Activated CD4-positive, alpha-beta T cell treated with anti-CD3 and anti-CD28 coated beads, Interleukin-2, amount 50 U/mL, for 24 hours (primary cell): ENCODE measurements around the gene ALDH1A2.
"Not testable (repeated sequence)": the region's sequence is repeated elsewhere in the genome, so short reads cannot be mapped to it uniquely, and the experiment has no call there.

Source experiments
- DNase-seq, 2 donors: peaks; one replicate each; pipeline ENCODE4 v3.0.0-alpha.2; 2020; ENCODE audit warnings: low read depth in 1 of 2, low spot score in 1 of 2

ALDH1A2 gene

DNA sequence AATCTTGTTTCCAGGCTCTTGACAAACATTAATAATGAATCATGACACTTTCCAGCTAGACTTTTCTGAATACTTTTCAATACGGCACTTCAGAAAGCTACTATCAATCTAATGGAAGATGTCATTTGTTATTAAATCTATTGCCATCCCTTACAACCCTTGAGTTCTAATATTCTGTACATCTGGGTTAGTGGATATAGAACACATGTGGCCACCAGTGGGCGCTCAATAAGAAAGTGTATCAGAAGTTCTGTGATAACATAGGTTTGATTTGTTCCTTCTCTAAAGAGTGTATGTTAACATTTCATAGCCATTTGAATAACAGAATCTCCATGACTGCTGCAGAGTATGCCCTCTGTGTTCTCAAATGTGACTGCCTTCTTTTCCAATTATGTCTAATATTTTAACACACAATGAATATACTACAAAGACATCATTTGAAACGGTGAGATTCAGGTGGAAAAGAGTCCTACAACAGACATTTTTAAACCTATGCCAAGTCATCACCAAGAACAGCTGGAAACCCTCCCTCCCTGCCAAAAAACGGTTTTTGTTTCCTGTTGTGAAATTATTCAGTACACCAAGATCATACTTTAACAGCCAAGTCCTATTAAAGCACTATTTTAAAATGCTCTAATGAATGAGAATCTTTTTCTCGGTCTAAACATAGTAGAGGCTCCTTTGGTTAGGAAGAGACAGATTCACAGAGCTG, 22.2 kb downstream of the ALDH1A2 start:
- peak in 1 of 2 donors; percentile 8 for DNase-seq

DNA sequence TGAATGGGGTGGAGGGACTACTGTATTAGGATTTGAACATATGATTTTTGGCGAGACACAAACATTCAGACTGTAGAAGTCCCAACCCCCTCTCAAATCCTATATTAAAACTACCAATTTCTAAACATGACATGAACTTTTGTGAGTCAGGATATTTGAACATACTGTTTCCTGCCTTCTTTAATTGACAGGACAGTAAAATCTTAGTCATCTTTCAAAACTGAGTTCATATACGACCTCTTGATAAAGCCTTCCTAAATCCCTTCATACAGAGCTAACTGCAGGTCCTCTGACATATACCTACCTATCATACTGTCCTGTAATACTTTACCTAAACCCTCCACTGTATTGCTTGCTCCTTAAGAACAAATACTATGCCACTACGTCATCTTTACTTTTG, 23.5 kb downstream of the ALDH1A2 start:
- no peak for DNase-seq

DNA sequence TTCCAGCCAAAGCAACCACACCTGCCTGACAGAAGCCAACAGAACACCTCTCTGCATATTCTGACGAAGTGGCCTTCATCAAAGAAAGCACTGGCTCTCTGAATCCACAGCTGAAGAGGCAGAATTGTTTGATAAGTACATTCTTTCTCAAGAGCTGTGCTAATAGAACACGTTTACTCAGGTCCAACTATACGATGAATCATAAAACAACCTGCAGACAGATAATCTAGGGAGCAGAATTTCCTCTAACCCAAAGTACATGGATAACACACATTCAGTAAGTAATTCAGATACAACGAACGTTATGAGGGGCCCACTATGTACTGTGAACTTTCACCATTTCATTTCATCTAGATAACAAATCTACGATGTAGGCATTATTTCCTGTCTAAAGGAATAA, 25.4 kb downstream of the ALDH1A2 start:
- DNase-seq = no peak

DNA sequence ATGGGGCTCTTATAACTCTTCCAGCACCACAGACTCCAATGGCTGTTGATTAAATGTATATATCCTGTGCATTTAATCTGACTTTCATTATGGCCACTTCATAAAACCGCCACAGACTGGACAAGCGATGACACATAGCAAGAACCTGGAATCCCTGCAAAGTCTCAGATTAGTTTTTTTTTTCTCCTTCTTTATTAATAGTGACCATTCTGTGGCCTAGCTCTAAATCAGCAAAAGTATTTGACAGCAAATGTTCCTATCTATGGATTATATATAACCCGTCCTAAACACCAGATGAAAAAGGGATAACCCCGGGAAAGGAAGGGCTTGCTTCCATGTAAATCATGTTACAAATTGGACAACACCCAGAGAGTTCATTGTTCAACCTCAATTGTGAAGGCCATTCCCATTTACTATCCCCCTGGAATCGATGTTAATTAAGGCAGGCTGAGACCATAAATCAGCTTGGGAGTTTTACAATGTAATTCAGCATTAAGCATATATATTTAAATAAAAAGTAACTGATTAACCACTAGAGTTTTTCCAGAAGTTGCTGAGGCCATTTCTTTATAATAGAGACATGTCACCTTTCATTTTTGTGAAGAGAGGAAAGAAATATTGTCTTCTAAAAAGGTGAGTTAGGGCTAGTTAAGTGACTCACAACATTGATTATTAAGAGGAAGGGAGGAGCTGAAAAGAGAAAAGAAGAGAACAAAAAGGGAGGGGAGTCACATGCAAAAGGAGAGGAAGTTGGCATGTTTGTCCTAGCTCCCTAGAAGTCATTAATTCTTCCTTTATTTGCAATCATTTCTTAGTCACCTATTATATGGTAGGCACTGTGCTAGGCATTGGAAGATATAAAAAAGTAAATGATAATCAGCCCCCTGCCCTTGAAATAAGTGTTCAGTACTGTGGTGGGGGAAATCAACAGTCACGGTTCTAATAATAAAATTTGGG, 26.2 kb downstream of the ALDH1A2 start:
- DNase-seq = no peak

GRCh38 chr15:58038426-58039078, 27.0 kb downstream of the ALDH1A2 start:
- DNase-seq = no peak

- DNase-seq = no peak
Measured at GRCh38 chr15:58037723-58038301, 27.7 kb downstream of the ALDH1A2 start.

DNA sequence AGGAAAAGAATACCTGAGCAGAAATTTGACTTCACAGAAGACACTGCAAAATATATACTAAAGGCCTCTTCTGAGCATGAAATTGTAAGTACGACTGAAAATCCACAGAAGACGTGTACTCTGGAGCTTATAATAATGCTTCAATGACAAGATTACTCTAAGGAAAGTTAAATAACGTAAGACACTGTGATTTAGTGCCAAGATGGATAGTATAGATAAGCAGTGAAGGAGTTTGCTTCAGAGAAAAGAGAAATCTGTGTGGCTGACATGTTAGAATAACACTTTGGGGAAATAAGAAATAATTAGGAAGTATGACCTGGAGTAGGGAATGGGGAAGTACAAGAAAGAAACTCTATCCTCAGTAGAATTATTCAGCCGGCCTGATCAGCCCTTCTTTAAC, 28.9 kb downstream of the ALDH1A2 start:
- no peak for DNase-seq

DNA sequence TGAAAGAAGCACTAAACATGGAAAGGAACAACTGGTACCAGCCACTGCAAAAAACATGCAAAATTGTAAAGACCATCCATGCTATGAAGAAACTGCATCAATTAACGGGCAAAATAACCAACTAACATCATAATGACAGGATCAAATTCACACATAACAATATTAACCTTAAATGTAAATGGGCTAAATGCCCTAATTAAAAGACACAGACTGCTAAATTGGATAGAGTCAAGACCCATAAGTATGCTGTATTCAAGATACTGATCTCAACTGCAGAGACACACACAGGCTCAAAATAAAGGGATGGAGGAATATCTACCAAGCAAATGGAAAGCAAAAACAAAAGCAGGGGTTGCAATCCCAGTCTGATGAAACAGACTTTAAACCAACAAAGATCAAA, 37.1 kb downstream of the ALDH1A2 start:
- DNase-seq = not testable (repeated sequence)

DNA sequence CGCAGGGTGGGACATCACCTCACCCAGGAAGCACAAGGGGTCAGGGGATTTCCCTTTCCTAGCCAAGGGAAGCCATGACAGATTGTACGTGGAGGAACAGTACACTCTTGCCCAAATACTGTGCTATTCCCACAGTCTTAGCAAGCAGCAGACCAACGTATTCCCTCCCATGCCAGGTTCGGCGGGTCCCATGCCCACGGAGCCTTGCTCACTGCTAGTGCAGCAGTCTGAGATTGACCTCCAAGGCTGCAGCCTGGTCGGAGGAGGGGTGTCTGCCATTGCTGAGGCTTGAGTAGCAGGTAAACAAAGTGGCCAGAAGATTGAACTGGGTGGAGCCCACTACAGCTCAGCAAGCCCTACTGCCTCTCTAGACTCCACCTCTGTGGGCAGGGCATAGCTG, 39.0 kb downstream of the ALDH1A2 start:
- DNase-seq = no peak

DNA sequence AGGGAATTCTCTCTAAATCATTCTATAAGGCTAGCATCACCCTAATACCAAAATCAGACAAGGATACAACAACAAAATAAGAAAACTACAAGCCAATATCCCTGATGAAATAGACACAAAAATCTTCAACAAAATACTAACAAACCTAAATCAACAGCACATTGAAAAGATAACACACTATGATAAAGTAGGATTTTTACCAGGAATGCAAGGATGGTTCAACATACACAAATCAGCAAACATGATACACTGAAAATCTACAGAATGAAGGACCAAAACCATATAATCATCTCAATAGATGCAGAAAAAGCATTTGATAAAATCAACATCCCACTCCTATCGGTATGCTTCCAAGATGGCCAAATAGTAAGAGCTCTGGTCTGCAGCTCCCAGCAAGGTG, 39.5 kb downstream of the ALDH1A2 start:
- DNase-seq = no peak

GRCh38 chr15:58021332-58022230, 43.9 kb downstream of the ALDH1A2 start:
- DNase-seq = no peak

GRCh38 chr15:58019503-58020376, 45.8 kb downstream of the ALDH1A2 start:
- DNase-seq = no peak

DNA sequence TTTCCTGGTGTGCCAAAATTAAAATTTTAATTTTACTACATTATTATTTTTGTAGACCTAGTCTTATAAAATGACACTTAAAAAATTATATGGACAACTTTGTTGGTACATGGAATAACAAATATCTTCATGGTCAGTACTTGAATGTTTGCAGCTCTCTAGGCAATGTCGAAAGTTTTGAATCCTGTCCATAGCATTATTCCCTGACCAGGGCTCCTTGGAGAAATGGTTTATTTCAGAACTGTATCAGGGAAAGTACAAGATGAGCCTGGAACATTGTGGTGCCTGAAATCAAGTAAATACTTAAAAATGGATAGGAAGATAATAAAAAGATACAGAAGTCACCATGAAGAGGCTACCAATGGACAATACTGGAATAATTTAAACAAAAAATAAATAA, 47.6 kb downstream of the ALDH1A2 start:
- no peak for DNase-seq

GRCh38 chr15:58016581-58017175, 48.8 kb downstream of the ALDH1A2 start:
- DNase-seq = no peak

DNA sequence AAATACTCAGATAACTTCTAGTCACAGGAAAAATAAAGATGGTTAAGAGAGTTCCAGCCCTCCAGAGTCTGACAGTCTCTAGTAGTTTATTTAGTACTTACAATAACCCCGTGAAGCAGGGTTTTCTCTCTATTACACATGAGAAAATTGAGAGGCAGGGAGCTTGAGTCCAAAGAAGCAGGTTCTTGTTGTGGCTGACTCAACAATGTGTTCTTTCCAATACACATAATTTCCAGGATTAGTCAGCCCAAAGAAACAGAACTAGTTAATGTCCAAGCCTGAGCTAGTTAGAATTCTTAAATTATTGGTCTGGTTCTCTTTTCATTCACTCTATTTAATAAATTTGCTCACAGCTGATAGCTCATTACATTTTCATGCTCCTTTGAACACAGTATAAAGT, 49.9 kb downstream of the ALDH1A2 start:
- DNase-seq = no peak

DNA sequence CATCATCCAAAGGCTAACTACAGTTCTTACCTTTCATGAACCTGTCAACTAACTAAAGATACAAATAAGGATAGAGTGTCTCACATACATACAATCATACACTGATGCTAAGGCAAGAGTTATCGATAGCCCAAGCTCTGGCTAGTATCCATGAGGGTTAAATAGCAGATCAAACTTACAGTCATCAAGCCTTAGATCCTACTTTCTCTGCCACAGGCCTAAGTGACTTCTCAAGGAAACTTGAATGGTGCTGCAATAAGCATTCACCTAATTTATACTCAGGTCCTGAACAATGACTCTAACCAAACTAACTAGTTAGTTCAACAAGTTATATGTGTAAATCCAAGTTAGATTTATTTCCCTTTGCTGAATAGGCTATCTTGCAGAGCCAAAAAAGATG, 51.0 kb downstream of the ALDH1A2 start:
- no peak for DNase-seq

GRCh38 chr15:58014040-58014439, 51.5 kb downstream of the ALDH1A2 start:
- no peak for DNase-seq

- no peak for DNase-seq
Measured at GRCh38 chr15:58010983-58011382, 54.5 kb downstream of the ALDH1A2 start.

DNA sequence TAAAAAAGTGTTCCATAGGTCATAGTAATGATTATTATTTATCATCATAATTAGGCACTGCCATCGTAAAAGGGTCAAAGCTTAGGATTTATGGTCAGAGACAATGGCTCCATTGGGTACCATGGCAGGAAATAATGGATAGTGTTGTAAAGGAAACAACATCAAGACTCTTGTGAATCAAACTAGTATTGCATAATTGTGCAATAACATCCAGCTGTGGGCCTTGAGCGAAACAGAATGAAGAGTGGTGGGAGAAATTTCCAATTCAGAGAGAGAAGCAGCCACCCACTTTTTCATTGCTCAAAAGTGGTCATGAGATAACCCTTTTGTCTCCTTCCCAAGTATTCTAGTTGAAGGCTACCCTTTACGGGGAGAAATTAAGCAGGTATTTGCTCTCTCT, 61.7 kb downstream of the ALDH1A2 start:
- DNase-seq = no peak
